HG03565 (cell line): Measurements from ENCODE around the gene ASTL.

Experiments used
- ATAC-seq: cut with Tn5 transposase; IDR thresholded peaks from one replicate; pipeline ENCODE4 v1.9.1; 2021; ENCODE audit warnings: mild to moderate bottlenecking, moderate library complexity; ENCODE audit not compliant: unreplicated experiment

The ASTL gene

GRCh38 chr2:96114546-96114902 is 23.8 kb downstream of the ASTL start:
- no peak for ATAC-seq

- ATAC-seq, result no peak
Measured at GRCh38 chr2:96113951-96114350, 24.4 kb downstream of the ASTL start.

- ATAC-seq, result no peak
Measured at GRCh38 chr2:96113367-96113677, 25.0 kb downstream of the ASTL start.

GRCh38 chr2:96112501-96113366 is 25.6 kb downstream of the ASTL start:
- no peak for ATAC-seq

GRCh38 chr2:96111823-96112500 is 26.3 kb downstream of the ASTL start:
- no peak for ATAC-seq

GRCh38 chr2:96111257-96111640 is 27.1 kb downstream of the ASTL start:
- ATAC-seq, result no peak

GRCh38 chr2:96110621-96111256 is 27.6 kb downstream of the ASTL start:
- no peak for ATAC-seq

- no peak for ATAC-seq
Measured at GRCh38 chr2:96109931-96110511, 28.3 kb downstream of the ASTL start.

GRCh38 chr2:96109361-96109680 is 29.0 kb downstream of the ASTL start:
- no peak for ATAC-seq

GRCh38 chr2:96108541-96109360 is 29.6 kb downstream of the ASTL start:
- no peak for ATAC-seq

- ATAC-seq, result no peak
Measured at GRCh38 chr2:96108151-96108540, 30.2 kb downstream of the ASTL start.

GRCh38 chr2:96107708-96108065 is 30.6 kb downstream of the ASTL start:
- ATAC-seq, result no peak

- ATAC-seq, result no peak
Measured at GRCh38 chr2:96106991-96107707, 31.2 kb downstream of the ASTL start.

GRCh38 chr2:96105994-96106715 is 32.1 kb downstream of the ASTL start:
- ATAC-seq, result no peak

GRCh38 chr2:96105152-96105915 is 33.0 kb downstream of the ASTL start:
- ATAC-seq, result no peak

- no peak for ATAC-seq
Measured at GRCh38 chr2:96104487-96104861, 33.8 kb downstream of the ASTL start.

GRCh38 chr2:96103761-96104486 is 34.4 kb downstream of the ASTL start:
- no peak for ATAC-seq

- no peak for ATAC-seq
Measured at GRCh38 chr2:96103187-96103601, 35.1 kb downstream of the ASTL start.
